ENCODE measurements around the gene UCN3. TPM values are rescaled to one million over a fixed set of nuclear protein-coding genes. Genes with fewer than 3 reads are reported as not detected.

The UCN3 gene
- total RNA-seq, 1 experiment from 2014 or later: not detected

GRCh38 chr10:5319863-5320262, 44.9 kb upstream of the UCN3 start:
- Histone ChIP-seq H2AFZ (ENCODE audit: low read length) (no peak overlapping the region), H4K91ac (ENCODE audit: insufficient read length, low read depth, low read length) (no peak overlapping the region)

More at GRCh38 chr10:5319863-5320262, 44.9 kb upstream of the UCN3 start:
- Histone ChIP-seq H3K27me3 (ENCODE audit: insufficient read depth, low read length) (no peaks in the 10 kb centered on the region), H2BK12ac (ENCODE audit: insufficient read length, low read depth, low read length) (no peak overlapping the region), H3K23ac (ENCODE audit: insufficient read length, low read depth, low read length) (no peak overlapping the region), H2BK5ac (ENCODE audit: insufficient read length, low read length) (no peak overlapping the region), H3K56ac (ENCODE audit: insufficient read length, low read depth, low read length) (no peak overlapping the region), H4K5ac (ENCODE audit: insufficient read length, low read depth, low read length) (no peak overlapping the region), H3K4ac (ENCODE audit: low read depth, low read length) (no peak overlapping the region), H2AK5ac (ENCODE audit: insufficient read length, low read length) (no peak overlapping the region), H3K18ac (ENCODE audit: insufficient read length, low read depth, low read length) (no peak overlapping the region), H3K4me1 (ENCODE audit: insufficient read depth, low read length) (no peaks in the 10 kb centered on the region), H3K9me3 (ENCODE audit: control insufficient read depth, low read depth, low read length) (no peaks in the 10 kb centered on the region), H3K27ac (ENCODE audit: insufficient read length, low read depth, low read length) (no peak overlapping the region), H4K20me1 (ENCODE audit: control insufficient read depth, insufficient read depth, insufficient read length) (no peaks in the 10 kb centered on the region), H3K79me1 (ENCODE audit: insufficient read depth, low read depth, low read length, poor library complexity, severe bottlenecking) (no peaks in the 10 kb centered on the region), H2BK120ac (ENCODE audit: low read depth, low read length, poor library complexity, severe bottlenecking) (no peak overlapping the region), H3K14ac (ENCODE audit: insufficient read depth, low read length) (no peak overlapping the region), H3K23me2 (ENCODE audit: insufficient read length, low read depth, low read length, poor library complexity, severe bottlenecking) (no peaks in the 10 kb centered on the region), H2BK20ac (ENCODE audit: low read depth, low read length, poor library complexity, severe bottlenecking) (no peak overlapping the region), H3K79me2 (ENCODE audit: insufficient read depth, low read length) (no peaks in the 10 kb centered on the region), H3T11ph (ENCODE audit: low read length) (no peak overlapping the region), H4K8ac (replicated peaks; ENCODE audit: insufficient read length, low read depth, low read length) (no peak overlapping the region), H3K9ac (ENCODE audit: extremely low read depth, insufficient read length, low read length) (no peak overlapping the region), H3K4me2 (ENCODE audit: insufficient read depth, insufficient read length, low read length) (no peak overlapping the region), H2BK15ac (ENCODE audit: low read depth, low read length) (no peak overlapping the region)
- H3K4me1 Mint-ChIP-seq: no peaks in the 10 kb centered on the region
- peaks cover 8 to 55% of the 10 kb centered on the region in 2 experiments for H3K9me3 Mint-ChIP-seq
- peaks cover 1% of the 10 kb centered on the region for H3K27me3 Mint-ChIP-seq (ENCODE audit: low read depth)
- no peak for DNase-seq
- no CpG with 5 or more reads among the region's 4 CpGs for WGBS (ENCODE audit: extremely low coverage, insufficient read length, low lambda C conversion rate)
- H3K36me3 Mint-ChIP-seq (ENCODE audit: insufficient read depth in 1 of 3, low read depth in 3 of 3): peaks cover 0 to 3% (median 0%) of the 10 kb centered on the region in 3 experiments; a peak in 3 of 7 replicates
- H3K4me3 Mint-ChIP-seq: no peak overlapping the region
- TF ChIP-seq CTCF (conservative IDR thresholded peaks at IDR 0.05): no peak
- H3K27ac Mint-ChIP-seq: no peak overlapping the region

Data from H9 (cell line).